Activated CD8-positive, alpha-beta memory T cell treated with anti-CD3 and anti-CD28 coated beads, Interleukin-2, amount 50 U/mL, for 24 hours (primary cell): ENCODE results near the gene SLCO2A1.

ENCODE experiments used
- DNase-seq: peaks from one replicate; pipeline ENCODE4 v3.0.0-alpha.2; 2020; ENCODE audit errors: extremely low read depth

Gene SLCO2A1

GRCh38 chr3:134060561-134061385 lies 31.0 kb upstream of the SLCO2A1 start:
- DNase-seq = no peak

DNA sequence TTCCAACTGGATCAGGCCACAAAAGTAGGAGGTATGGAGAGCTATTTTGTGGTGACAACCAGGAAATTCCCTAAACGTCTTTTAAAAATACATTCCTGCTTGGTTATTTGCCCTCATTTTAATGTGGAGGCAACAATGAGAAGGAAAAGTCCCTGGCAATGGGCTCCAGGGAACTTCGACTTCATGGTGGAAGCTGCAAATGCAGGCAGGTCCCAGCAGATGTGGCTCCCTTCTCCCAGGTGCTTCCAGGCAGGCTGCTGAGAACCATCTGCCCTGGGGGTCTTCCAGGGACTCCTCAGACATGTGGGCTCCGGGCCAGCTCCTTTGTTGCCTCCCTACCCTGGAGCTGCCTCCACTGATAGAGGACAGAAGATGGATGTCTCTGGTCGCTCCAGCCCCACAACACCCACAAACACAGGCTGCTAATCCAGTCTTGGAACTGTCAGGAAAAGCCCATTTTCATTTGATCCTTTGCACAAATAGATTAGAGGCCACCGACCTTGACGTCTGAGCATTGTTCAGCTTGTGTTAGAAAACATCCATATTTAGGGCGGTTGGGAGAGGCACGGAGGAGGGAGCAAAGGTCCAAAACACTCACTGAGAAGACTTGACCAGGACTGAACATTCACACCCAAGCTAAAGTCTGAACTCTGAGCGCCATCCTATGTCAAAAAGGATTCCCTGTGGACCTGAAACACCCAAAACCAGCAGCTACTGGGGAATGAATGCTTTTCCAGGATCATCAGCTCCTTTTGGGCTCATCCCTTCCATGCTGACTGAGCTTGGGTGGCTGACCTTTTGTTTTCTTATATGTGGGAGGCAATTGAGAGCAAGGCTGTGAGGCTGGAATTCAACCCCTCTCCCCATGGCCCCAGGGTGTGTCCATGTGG lies 30.2 kb upstream of the SLCO2A1 start:
- DNase-seq = no peak

GRCh38 chr3:134059035-134059601 lies 29.4 kb upstream of the SLCO2A1 start:
- DNase-seq = no peak

- DNase-seq = no peak
Observed at GRCh38 chr3:134057654-134058110, 28.0 kb upstream of the SLCO2A1 start.

- DNase-seq = no peak
Observed at GRCh38 chr3:134057006-134057653, 27.4 kb upstream of the SLCO2A1 start.

GRCh38 chr3:134056464-134056891 lies 26.8 kb upstream of the SLCO2A1 start:
- DNase-seq = no peak

- DNase-seq = no peak
Observed at GRCh38 chr3:134055661-134056060, 25.9 kb upstream of the SLCO2A1 start.

DNA sequence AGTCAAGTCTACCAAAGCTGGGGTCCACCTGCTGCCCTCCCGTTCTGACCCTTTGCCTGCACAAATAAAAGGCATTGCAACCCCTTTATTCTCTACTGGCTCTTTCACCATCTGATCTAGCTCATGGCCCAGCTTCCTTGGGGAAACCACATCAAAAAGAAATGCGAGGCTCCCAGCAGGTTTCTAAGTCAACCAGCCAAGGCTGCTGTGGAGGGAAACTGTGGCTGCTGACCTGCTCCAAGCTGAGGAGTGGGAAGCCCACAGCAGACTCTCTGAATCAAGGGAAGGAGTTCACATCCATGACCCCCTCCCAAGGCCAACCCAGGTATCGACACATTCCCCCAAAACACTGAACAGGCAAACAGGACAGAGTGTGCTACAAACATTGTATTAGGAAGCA lies 25.2 kb upstream of the SLCO2A1 start:
- no peak for DNase-seq

DNA sequence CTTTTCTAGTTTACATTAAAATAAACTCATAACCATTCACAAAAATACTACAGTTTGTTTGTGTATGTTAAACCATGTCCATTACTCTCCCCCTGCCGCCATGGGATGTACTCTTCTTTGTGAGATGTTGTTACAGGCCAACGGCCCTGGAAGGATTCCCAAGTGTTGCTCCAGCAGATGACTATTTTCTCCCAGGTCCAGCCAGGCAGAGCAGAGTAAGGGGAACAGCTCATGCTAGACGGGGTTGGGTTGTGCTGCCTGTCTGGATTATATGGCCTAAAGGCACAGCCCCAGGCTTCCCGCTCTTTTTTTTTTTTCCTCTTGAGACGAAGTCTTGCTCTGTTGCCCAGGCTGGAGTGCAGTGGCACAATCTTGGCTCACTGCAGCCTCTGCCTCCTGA lies 24.5 kb upstream of the SLCO2A1 start:
- DNase-seq = no peak

GRCh38 chr3:134052370-134052769 lies 22.6 kb upstream of the SLCO2A1 start:
- DNase-seq = no peak

- DNase-seq = no peak
Observed at GRCh38 chr3:134049676-134050075, 20.0 kb upstream of the SLCO2A1 start.

DNA sequence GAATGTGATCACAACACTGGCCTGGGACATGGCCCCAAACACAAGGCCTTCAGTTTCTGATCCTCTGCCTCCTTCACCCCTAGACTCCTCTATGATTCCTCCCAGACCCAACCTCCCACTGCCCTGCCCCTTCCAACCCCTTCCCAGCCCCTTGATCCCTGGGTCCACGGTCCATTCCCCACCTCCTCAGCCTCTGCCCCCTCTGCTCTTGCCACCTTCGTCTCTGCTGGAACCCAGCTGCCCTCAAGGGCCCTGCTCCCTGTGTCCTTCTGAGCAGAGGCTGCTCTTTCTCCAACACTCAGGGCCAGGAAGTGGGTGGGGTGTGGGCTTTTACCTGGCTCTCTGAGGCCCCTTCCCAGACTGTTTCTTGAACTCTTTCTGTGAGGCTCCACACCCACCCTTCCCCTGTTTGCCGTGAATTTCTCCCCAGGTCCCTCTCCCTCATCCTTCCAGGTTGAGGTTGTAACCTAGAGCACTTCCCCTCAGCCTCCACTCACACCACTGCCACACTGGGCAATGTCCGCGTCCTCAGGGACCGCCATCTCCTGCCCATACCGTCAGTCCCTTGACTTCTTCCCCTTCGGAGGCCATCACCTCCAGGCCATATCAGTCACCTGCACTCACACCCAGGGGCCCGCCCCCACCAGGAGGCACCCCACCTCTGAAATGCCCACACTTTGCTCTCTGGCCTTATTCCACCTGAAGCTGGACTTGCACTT lies 18.7 kb upstream of the SLCO2A1 start:
- DNase-seq = no peak

- DNase-seq = no peak
Observed at GRCh38 chr3:134044459-134044858, 14.7 kb upstream of the SLCO2A1 start.

- DNase-seq = no peak
Observed at GRCh38 chr3:134040066-134040465, 10.3 kb upstream of the SLCO2A1 start.

GRCh38 chr3:134039161-134039862 lies 9.6 kb upstream of the SLCO2A1 start:
- DNase-seq = no peak

DNA sequence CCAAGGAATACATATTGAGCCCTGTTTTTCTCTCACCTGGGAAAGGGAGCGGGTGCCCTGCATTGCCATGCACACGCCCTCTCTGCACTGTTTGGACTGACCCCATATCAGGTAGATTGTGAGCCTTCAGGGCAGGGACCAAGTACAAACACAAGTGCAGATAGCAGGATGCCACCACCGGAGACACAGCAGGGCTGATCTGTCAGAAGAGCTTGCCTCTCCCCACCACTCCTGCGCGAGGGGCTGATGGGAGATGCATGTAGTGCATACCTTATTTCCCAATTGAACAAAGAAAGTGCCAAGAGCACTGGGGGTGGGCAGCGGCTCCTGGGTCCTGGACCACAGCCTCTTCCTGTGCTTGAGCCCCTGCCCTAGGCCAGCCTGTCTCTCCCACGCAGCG lies 9.0 kb upstream of the SLCO2A1 start:
- no peak for DNase-seq

DNA sequence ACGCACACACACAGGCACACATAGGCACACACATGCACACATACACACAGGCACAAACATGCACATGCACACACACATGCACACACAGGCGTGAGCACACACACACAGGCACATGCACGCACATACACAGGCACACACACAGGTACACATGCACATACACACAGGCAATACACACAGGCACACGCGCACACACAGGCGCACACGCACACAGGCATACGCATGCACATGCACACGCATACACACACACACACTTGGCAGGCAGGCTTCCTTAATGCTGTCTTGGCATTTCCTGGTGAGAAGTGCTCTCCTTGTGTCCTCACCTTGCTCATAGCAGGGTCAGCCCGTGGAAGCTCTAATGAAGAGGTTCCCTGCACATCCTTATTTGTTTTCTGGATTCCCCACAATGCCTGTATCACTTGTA lies 8.4 kb upstream of the SLCO2A1 start:
- DNase-seq = no peak

- DNase-seq = no peak
Observed at GRCh38 chr3:134037168-134037567, 7.4 kb upstream of the SLCO2A1 start.

DNA sequence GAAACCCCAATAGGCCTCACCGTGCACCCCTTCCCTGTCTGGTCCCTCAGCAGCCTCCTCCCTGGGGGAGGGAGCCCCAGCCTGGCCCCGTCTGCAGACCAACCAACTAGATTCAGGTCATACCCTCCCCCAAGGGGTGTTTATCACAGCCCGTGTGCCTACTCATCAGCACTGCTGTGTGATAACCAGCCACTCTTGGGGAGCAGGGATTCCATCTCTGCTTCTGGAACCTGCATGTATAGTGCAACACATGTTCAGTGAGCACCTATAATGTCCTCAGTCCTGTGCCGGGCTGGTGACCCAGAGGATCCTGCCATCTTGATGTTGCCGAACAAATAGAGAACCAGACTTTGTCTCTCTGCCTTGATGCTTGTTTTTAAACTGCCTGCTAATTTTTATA lies 6.6 kb upstream of the SLCO2A1 start:
- DNase-seq = no peak

DNA sequence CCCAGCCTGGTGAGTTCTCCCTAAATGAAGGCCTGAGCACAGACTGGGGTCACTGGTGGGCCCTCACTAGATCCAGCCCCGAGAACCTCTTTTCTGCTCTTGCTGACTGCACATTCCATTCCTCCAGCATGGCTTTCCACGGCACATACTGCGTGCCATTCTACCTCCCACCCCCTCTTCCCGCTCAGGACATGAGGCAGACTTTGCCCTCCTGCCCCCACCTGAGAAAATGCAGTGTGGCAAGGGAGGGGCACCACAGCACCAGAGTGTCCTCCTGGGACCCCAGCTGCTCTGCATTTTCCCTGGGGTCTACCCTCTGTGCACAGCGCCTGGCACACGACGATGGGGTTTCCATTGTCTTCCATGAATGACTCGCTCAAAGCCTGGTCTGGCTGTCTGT lies 6.1 kb upstream of the SLCO2A1 start:
- DNase-seq = no peak
